HG03378 (cell line): ENCODE data around the gene RBM8A.

Experiments
- ATAC-seq: cut with Tn5 transposase; IDR thresholded peaks from one replicate; pipeline ENCODE4 v1.9.1; 2021; ENCODE audit warnings: mild to moderate bottlenecking, moderate library complexity; ENCODE audit not compliant: unreplicated experiment

The RBM8A gene

DNA sequence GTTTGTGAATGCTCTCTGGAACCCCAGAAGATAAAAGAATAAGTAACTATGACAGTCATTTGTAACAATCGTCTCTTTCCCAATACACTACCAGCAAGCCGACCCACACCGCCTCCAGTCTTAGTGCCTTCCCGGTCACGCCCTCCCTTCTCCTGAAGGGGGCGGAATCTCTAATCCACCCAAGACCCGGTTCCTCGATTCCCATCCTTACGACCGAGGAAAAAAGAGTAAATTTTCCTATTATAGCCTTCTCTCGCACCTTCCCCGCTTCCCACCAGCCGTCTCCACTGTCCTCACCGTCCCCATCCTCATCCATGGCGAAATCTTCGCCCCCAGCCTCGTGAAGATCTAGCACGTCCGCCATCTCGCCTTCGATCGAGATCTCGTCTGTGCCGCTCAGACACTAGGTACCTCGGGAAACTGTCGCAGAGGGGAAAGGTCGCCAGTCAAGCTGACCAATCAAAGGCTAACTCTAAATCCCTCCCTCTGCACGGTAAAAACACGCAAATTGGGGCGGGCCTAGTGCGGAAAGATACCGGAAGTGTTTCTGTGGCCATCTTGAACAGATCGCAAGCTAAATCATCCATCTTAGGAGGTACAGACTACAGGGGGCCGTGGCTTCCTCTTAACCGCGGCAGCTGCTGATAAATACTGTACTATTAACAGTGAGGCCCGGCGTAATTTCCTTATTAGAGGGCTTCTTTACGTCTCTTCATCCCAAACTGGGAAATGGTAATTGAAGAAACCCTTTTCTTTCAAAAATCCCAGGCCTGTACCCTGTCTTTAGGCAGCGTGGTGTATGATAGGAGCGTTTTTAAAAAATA, at the start of gene RBM8A:
Gene RBM8A, minus strand, starts transcription at position 422 of the 824 bp plus-strand sequence. Its CDS starts 58 bp downstream, at position 364.
- ATAC-seq: peak; percentile 95

DNA sequence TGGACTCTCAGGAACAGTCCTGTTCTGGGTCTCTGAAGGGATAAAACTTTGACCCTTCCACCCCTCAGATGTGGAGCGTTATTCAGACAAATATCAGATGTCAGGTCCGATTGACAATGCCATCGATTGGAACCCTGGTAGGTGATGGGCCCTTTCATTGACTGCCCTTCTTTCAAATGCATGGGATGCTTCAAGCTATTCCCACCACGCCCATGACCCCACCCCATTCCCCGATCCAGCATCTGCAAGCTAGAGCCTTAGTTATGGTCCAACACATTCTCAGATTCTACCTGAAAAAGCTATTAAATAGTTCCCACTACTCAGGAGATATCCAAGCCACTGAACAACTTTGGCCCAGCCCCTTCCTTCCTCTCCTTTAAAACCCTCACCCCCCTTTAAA, 49.7 kb upstream of the RBM8A start:
- ATAC-seq: no peak

DNA sequence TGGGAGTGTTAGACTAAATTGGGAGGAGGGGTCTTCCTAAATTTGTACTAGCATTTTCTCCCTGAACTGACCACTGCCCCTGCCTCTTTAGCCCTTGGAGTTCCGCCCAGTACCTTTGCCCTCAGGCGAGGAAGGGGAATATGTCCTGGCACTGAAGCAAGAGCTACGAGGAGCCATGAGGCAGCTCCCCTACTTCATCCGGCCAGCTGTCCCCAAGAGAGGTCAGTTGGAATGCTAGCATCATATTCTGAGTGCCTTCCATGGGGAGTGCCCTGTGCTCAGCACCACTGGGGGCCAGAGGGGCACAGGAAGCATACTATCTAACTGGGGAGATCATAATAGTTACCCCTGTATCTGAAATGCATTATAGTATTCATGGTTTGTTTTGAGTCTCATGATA, 47.9 kb upstream of the RBM8A start:
- no peak for ATAC-seq

DNA sequence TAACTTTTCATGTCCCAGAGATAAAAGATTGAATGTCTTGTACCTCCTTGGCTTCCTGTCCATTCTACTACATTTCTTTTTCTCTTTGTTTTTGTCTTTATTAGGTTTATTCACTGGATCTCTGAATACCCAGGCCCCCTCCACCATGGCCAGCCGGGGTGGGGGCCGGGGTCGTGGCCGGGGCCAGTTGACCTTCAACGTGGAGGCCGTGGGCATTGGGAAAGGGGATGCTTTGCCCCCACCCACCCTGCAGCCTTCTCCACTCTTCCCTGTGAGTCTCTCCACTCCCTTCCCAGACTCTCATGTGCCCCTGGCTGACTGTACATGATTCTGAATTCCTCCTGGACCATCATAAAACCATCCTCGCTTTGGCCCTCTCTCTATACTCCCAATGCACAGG, 47.4 kb upstream of the RBM8A start:
- no peak for ATAC-seq

DNA sequence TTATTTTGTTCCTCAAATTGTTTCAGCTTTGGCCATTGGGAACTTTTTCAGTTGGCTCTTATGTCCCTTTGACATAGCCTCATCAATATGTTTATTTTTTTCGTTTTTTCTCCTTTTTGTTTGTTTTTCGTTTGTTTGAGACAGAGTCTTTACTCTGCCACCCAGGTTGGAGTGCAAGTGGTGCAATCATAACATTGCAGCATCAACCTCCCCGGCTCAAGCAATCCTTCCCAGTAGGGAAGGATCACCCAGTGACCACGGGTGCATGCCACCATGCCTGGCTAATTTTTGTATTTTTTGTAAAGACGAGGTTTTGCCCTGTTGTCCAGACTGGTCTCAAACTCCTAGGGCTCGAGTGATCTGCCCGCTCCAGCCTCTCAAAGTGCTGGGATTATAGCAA, 45.3 kb upstream of the RBM8A start:
- ATAC-seq: no peak

DNA sequence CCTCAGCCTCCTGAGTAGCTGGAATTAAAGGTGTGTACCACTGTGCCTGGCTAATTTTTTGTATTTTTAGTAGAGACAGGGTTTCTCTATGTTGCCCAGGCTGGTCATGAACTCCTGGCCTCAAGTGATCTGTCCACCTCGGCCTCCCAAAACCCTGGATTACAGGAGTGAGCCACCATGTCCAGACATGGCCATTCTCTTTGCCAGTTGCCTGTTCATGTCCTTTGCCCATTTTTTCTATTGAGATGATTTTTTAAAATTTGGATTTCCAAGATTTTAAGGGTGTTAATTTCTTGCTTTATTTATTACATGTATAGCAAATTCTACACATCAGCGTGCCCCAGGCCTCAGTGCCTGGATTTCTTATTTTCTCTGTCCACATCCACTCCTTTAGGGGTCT, 40.0 kb upstream of the RBM8A start:
- ATAC-seq: no peak

DNA sequence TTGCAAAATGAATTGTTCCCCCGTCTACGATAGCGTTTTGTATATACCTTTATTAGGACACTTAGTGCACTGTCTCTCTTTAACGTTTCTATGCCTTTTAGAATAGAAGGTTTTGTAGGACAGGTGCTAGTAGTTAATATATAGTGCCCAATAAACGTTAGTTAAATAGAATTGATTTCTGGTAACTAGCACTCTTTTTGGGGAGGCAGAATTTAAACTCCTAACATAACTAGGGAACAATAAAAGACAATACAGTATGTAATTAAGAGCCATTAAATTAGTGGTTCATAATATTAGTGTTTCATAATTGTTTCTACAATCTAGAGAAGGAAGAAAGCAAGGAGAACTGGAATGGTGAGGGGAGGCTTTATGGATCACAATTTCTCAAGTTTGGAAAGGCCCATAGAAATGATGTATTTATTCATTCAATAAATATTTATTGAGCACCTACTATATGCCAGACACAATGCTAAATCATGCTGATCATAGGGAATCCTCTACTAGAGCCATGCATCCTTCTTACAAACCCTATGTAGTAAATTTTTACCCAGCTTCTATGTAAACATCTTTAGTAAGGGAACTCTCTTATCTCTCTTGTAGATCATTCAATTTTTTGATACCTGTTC, 37.9 kb upstream of the RBM8A start:
- ATAC-seq: no peak

DNA sequence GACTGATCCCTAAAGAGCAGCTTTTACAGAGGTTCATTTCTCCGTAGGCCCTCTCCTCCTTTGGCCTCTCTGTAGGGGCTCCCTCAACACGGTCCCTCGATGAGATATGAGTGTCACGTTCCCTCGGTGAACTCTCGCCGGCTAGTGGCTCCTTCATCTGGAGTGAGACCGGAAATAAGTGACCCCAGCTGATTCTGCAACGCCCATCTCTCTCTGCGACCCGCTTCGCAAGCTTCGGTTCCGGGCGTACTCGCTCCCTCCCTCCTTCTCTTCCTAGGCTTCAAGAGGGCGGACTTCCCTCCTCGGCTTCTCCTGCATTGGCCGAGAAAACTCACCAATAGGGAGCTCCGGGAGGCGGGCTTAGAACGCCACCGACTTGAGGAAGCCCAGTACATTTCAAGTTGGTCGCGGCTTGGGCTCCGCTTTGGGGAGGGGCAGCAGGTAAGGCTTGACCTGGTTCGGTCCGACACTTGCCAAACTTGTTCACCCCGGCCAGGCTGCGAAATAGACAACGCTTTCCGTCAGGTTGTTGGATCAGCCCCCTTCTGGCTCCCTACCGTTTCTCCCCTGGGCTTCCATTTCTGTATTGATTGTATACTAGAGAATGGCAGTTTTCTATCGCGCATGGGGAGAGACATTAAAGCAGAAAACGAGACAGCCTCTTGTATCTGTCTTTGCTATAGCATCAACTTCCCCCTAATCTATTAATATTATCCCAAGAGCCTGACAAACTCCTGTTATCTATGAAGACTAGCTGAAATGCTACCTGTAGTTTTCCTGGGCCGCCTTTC, 37.2 kb upstream of the RBM8A start, which contains the start of the genes ANKRD34A and POLR3GL:
Gene ANKRD34A, minus strand, starts transcription at position 248 of the 791 bp plus-strand sequence. CDS start 2,816 bp downstream, outside the sequence.
Gene POLR3GL, plus strand, starts transcription at position 363 of the 791 bp plus-strand sequence. CDS start 10,176 bp downstream, outside the sequence.
- ATAC-seq: peak; percentile 80

DNA sequence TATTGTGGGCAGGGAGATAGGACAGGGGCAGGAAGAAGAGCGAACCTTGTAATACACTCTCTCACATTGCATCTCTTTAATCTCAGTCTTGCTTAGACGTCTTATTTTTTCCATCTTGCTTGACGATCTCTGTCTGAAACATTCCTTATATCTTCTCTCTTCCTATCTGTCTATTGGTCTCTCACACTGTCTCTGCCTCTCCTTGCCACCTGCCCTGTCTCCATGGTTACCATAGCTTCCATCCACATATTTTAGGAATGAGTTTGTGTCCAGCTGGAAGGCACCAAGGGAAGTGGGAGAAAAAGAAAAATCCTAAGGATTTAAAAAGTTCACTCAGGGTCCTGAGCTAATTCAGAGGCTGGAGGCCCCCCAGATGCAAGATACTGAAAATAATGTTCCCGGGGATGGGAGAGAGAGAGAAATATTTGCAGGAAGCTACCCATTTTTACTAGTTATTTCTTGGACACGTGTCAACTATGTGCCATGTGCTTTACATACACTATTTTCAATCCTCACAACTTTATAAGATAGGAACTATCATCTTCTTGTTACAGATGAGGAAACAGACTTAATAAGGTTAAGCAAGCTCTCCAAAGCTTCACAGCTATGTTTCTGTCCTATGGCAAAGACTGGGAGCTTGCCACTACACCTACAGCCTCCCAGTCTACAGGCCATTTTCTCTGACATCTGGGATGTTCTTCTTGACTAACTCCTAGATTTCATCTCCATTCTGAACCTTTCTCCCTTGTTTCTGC, 36.2 kb upstream of the RBM8A start:
- ATAC-seq: no peak

DNA sequence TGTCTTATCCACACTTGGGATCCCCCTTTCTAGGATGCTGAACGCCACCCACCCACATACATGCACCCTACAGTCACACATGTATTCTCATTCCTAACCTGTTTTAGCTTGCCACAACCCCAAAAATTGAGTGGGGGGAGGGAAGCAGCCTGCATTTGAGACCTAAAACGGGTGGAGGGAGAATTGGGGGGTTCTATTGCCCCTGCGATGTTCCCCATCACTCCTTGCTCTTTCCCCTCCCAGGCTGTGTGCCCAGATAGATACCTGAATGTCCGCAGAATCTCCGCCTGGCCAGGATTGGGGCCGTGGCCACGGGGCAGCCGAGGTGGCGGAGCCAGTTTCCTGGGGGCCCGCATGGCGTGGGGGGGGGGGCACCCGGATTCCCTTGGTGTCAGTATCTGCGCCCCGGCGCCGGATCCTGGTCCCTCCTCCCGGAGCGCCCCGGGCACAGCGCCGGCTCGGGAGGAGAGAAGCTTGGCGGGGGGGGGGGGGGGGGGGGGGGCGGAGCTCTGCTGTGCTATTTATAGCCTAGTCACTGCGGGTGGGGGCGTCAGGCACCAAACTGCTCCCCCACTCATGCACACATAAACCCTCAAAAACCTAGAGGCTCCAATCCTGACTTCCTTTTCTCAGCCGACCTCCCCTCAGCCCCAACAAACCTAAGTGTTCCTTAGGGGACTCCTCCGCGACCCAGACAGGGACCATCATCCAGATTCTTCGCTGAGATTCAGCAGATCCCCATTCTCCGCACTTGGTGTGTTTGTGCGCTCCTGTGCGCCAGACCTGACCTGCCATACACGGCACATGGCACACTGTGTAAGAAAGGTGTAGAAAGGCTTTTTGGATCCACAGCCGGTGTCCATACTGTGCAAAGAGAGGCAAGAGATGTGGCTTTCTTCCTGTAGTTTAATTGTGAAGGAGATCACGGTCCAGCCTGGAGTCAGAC, 35.1 kb upstream of the RBM8A start:
- ATAC-seq: no peak

DNA sequence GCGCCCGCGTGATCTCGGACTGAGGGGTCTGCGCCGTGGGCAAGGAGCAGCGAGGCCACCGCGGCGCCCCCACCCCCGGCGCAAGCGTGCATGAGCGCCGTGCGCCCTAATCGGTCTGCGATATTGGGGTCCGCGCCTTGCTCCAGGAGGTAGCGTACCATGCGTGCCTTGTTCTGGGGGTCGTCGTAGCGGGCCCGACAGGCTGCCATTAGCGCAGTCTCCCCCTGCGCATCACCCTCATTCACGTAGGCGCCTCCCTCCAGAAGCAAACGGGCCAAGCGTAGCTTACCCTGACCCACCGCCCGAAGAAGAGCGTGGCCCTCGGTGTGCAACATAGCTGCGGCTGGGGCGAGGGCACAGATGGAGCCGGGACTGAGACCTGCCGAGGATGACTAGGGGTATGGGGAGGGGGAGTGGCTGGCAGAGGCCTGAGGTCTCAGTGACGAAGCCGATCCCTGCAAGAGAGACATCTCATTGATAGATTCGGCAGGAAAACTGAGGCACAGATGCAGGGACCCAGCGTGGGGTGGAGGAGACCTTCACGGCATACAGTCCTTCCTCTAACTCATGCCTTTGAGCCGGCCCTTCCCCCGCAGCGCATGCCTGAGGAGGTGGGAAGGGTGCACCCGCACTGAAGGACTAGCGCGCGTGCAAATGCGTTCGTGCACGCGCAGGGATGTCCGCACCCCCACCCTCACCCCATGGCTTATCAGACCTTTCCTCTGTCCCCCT, 34.3 kb upstream of the RBM8A start:
- no peak for ATAC-seq

DNA sequence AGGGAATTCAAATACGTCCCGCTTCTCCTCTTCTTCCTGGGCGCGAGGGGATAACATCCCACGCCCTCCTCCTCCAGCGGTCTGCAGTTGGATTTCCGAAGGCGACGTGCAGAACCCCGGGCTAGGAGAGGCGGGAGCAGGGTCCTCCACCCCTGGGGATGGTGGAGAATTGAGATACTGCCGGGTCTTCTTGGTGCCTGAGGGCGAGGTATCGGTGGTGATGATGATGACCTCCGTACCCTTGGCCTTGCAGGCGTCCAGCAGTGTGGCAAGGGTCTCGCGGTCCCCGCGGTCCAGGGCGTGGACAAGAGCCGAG, 33.8 kb upstream of the RBM8A start:
- no peak for ATAC-seq

DNA sequence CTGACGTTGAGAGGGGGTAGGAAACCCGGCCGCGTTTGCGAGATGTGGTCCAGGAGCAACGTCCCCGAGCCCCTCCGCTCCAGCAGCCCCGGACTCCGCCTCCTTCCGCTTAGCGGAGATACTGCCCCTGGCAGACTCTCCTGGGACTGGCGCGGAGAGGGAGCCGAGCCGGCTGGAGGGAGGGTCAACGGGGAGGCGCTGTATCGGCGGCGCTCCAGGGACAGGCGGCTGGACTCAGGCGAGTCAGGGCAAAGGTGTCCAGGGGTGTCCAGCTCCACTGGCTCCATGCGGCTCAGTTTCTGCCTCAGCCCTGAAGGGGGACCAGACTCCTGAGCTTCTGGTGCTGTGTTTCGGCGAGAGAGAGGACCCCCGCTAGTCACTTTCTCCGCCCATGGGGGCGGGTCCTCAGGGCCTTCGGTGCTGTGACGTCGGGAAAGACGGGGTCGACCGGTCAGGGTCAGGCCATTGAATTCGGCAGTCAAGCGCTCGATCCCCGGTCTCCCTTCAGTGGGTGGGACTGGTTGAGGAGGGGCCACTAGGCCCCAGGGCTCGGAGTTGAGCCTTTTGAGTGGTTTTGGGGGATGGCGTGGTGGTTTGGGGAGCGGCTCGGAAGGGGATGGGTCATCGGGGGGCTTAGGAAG, 33.3 kb upstream of the RBM8A start:
- ATAC-seq: no peak

DNA sequence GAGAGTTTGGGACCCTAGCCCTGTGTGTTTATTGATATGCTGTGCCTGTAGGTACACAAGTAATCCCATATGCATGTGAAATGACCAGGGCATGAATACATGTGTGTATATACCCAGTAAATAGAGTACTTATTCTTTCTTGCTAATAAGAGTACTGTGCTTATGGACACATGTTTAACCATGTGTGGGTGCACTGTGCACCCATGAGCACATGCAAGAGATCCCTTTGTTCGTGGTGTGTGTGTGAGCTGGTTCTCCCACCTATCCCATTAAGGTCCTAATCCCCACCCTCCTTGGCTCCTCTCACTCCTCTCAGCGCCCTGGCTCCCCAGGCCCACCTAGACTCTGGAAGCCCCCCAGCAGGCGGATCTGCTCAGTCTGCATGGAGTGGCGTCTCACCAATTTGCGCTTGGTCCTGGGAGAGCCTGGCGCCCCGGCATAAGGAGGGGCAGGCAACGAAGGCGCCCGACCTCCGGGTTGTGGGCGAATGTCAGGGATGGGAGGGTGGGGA, 32.7 kb upstream of the RBM8A start:
- no peak for ATAC-seq

DNA sequence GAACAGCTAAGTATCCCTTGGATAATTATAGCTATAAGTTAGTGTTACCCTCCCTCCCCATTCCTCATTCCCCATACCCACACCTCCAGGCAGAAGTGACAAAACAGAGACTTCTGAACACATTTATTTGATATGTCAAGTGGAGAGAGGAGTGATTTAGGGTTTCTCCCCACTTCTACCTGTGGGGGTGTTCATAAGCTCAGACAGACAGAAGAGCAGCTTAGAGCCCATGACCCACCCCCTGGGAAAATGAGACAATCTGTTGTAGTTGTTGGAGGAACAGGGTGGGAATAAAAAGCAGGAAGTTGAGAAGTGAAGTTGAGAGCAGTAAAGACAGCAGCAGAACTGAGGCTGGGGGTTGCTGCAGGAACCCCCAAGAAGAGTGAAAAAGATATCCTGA, 32.0 kb upstream of the RBM8A start:
- ATAC-seq: no peak

DNA sequence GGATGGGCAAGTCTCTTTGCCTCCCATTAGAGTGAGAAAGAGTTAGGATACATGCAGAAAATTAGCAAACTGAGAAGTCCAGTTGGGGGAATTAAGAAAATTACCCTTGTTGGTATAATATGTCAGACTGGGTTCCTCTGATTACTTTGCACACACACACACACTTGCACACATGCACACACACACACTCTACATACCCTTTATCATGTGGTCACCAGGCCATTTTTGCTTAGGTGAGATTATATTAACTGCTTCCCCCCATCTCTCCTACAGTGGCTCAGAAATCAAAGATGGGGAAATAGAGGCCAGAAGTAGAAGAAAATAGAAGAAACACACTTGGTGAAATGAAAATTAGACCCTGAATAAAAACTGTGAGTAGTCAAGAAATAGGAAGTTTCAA, 31.4 kb upstream of the RBM8A start:
- ATAC-seq: no peak

DNA sequence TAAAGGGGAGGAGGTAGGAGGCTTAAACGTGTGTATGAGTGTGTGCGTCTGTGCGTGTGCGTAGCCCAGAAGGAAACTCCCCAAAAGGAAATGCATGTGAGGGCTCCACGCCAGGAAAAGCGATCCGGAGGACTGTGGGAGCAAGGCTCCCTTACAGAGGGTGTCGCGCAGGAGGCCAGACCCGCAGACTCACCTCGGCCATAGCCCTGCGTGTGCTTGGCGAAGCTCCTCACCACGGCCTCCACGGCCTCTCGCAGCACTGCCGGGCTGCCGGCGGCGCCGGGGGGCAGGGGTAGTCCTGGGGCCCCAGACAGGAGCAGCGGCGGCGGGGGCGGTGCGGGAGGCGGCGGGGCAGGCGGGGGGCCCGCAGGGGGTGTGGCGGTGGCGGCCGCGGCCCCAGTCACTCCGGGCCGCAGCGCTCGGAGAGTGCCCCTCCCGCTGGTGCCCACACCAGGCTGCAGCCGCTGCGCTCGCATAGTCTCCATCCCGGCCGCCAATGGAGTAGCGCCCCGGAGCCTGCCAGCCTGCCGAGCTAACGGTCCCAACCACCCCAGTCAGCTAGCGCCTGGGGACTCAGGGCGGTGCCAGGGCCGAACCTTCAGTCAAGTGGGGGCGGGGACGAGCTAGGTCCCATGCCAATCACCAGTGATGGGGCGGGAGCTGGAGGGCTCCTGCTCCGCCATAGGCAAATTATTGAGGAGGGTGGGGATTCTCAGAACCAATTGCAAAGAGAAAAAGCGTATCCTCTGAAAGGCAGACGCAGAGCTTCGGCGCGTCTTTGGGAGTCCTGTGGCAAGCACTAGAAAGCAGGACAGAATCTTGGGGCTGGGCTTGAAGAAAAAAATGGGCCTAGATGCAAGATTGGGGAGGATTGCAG, 30.4 kb upstream of the RBM8A start, which contains the start of gene LIX1L:
Gene LIX1L, minus strand, starts transcription at position 575 of the 877 bp plus-strand sequence. Its CDS starts 90 bp downstream, at position 485.
- peak; percentile 85 for ATAC-seq
